Amniotic stem cell (primary cell): ENCODE results near the gene SDF4.

Experiments used
- DNase-seq: peaks from one replicate; lab custom pipeline; 2025; lab: John Stamatoyannopoulos, UW

Gene SDF4

DNA sequence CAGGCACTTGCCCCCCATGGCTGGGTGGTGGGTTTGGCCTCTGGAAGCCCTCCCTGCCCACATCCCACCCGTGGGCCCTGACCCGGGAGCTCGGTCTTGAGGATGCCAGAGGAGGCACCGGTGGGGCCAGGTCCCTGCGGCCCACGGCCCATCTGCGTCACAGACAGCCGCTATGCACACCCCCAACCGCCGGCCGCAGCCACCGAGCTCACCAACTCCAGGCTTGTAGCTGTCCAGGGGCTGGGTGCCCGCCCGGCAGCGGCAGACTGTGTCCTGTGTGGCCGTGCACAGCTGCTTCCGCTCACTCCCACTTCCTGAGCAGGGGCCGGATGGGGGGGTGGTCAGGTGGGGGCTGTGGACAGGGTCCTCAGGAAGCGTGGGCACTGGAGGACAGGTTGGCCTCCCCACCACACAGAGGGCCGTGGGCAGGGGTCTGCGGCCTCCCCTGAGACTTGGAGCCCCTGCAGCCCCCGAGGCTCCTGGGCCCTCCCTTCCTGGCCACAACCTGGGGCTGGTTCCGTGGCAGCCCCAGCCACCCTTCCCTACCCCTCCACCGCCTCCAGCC is 18.9 kb downstream of the SDF4 start:
- DNase-seq: no peak

DNA sequence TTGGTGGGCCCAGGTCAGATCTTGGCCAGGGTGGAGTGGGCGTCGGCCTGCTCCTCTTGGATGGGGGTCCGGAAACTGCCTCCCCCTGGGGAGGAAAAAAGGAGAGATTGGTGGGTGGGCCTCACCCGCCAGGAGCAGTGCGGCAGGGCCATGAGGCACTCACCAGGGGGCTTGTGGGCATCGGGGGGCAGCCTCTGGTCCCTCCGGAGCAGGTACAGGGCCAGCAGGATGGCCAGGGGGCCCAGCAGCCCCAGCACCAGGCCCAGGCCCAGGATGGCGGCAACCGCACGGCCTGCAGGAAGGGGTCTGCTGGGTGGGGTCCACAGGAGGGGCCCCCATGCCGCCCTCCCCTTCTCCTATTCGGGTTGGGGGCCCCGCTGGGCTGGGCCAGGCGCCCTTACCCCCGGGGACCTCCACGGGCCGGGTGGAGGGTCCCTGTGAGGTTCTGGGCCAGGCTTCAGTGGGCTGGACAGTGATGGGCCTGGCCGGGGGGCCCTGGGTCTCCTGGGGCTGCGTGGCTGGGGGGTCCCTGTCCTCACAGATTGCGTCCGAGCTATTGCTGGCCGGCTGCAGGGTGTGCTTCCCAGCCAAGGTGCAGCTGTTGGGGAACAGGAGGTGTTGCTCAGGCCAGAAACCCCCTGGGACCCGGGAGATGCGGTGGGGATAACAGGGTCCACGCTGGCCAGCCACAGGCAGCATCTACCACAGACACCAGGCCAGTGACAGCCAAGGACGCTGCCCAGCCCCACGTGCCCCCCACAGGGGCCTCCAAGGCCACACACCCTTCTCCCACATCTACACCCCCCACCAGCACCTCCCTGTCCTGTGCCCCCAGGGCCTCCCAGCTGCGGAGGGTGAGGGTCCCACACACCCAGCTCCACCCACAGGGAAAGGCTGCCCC is 20.0 kb downstream of the SDF4 start:
- DNase-seq: no peak

DNA sequence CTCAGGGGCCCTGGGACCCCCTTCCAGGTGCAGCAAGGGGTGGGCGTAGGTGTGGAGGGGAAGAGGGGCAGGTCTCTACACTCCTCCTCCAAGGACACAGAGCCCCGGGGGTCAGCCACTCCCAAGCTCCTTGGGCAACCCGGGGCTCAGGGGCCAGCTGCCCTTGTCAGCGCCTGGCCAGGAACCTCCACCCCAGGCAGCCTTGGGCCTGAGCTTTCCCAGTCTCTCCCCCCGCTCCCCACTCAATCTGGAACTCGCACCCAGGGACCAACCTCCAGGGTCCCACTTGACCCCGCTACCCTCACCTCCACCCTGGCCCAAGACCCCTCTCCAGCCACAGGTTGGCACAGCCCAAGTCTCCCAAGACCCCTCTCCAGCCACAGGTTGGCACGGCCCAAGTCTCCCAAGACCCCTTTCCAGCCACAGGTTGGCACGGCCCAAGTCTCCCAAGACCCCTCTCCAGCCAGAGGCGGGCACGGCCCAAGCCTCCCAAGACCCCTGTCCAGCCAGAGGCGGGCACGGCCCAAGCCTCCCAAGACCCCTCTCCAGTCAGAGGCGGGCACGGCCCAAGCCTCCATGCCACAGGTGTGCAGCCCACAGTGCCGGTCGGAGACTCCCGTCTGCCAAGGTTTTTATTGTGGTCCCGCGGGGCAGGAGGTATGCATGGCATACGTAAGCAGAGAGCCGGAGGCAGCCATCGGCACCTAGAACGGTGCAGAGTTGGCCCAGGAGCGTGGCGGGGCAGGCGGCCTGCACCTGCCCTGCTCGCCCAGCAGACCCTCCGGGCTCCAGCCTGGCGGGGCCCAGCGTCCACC is 20.9 kb downstream of the SDF4 start:
- DNase-seq: no peak

DNA sequence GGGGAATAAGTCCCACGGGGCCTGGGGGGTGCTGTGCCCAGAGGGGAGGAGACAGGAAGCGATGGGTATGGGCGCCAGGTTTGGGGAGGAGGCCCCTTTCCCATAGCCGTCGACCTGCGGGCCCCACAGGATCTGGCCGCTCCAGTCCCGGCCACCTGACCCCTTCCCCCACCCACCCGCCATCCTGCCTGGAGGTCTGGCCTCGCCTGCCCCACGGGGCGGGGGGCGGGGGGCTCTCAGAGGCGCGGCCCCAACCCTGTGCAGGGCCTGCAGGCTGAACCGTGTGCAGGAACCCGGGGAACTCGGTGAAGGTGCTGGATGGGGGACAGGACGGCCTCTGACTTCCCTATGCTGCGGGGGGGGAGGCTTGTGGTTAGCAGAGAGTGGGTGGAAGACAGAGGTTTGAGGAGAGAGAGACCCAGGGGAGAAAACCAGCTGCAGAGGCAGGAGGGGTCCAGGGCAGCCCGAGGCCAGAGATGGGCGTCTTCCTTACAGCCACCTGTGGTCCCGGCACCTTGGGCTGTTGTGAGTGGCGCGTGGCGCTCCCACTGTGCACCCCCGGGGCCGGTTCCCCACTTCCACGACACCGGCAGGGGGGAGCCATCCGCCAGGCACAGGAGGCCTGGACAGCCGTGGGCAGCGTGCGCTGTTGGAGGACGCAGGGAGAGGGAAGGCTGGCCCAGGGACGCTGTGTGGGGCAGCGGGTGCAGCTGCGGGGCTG is 22.9 kb downstream of the SDF4 start:
- DNase-seq: no peak

DNA sequence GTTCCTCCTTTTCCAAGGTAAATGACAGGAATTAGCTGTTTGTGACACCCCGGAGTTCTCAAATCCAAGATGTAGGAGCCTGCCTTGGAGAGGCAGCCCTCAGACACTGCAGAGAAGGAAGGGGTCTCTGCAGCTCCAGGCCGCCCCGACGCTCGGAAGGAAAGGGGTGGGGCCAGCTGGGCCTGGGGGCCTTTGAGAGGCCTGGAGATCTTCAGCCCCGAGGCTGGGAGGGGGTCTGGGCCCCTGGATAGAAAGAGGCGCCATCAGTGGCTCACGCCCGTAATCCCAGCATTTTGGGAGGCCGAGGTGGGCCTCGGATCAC is 24.3 kb downstream of the SDF4 start:
- no peak for DNase-seq

DNA sequence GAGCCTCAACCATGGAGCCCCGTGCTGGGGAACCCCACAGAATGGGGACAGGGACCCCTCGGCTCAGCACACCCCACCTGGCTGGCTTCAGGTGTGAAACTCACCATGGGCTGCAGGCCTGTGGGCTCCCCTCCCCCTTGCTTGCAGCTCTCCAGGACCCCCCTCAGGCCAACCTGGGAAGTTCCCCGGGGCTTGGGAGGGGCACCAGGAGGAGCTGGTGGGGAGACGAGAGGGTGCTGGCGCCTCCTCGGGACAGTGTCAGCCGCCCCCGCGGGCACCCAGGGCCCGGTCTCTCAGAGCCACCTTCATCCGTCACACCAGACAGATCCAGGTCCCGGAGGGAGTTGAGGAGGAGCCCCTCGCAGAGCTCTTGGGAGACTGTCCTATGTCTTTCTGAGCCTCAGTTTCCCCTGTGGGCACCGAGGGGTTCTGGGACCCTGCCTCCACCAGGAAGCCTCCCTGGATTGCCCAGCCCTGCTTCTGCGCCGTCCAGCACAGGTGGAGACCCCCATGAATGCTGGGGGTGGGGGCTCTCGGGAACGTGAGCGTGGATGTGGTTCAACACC is 24.8 kb downstream of the SDF4 start:
- DNase-seq: no peak

DNA sequence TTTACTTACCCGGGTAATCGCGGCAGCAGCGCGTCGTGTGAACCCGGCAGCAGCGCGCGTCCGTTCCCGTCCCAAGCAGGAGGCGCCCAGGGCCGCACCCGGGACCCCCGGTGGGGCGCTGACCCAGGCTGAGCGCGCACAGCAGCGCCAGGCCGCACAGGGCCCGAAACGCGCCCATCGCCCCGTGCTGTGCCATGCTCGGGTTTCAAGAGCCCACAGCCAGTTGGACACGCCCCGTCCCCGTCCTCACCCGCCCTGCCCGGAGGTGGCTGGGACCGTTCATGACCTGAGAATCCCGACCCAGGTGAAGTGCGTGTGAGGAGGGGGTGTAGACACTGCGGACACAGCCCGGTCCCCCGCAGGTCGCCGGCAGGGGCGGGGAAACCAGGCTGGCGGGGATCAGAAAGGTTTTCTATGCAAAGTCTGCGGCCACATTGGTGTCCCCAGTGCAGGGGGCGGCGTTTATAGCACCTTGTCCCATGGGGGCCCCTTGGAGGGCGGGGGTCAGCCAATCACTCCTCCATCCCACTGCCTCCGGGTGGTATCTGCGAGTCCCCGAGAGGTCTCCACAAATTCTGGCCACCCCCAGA is 25.3 kb downstream of the SDF4 start, which contains the start of gene TNFRSF18:
TNFRSF18 (minus strand) TSS at position 217 of the 590 bp plus-strand sequence; CDS start at position 196, 21 bp downstream.
- no peak for DNase-seq

DNA sequence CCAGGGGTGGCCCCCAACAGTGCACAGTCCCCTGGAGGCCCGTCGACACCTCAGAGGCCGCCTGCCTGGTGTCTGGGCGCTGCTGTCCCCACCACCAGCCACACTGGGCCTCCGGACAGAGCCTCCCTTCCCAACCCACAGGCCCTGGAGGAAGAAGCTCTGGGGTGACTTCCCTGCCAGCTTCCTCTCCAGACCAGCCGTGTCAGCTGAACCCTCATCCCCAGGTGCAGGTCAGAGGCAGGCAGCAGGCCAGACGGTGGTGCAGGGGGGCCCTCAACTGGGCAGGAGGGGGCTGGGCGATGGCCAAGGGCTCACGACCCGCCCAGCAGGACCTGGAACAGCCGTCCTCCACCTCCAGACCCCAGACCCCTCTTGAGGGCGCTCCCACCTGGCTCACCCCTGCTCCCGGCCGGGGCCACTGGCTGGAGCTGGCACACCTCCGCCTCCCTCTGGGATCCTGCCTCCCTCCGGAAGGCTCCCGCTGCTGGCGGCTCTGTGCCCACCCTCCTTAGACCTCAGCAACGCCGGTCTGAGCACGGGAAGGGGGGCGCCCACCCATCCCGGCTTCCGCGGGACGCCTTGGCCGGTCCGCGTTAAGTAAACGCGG is 25.9 kb downstream of the SDF4 start:
- DNase-seq: no peak

DNA sequence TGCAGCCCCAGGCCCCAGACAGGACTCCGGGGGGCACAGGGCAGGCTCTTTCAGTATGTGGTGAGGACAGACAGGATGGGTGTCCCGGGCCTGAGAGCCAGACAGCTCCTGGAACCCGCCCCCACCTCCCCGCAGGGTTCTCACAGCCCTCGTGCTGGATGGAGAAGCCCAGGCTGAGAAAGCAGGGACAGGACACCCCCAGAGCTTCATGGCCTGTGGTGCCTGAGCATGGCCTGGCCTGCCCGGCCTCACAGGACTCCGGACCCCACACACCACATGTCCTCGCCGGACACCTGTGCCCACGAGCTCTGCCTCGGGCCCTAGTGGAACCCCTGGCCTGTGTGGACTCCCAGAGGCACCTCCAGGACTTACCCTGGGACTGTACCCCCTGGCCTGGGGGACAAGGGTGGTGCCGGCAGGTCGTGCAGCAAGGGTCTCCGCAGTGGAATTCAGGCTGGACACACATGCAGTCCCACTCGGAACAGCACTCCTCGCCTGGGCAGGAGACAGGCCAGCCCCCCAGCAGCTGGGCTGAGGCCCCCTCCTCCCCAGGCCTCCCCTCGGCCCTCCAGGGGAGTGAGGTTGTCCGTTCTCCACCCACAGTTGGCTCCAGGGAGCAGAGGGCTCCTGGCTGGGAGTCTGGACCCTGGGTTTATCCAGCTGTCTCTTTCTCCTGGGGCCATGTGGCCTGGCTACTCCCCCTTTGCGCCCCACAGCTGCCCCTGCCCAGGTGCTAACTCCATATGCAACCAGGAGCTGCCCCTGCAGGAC is 26.6 kb downstream of the SDF4 start:
- DNase-seq: no peak

DNA sequence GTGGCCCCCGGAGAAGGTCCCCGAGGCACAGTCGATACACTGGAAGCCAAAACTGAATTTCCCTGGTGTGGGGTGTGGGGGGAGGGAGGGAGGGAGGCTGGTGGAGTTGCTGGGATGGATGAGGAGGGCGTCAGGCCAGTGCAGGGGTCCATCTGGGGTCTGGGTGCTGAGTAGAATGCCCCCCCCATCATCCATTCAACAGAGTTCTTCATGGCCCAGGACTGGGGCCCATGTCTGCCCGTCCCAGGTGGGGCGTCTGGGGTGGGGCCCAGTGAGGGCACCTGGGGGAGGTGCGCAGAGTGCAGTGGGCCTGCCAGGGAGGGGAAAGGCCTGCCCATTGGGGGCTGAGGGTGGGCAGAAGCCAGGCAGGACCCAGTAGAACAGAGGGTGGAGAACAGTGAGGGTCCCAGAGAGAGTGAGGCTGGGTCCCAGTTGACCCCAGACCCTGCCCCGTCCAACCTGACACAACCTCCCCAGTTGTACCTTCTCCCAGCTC is 27.3 kb downstream of the SDF4 start:
- no peak for DNase-seq

DNA sequence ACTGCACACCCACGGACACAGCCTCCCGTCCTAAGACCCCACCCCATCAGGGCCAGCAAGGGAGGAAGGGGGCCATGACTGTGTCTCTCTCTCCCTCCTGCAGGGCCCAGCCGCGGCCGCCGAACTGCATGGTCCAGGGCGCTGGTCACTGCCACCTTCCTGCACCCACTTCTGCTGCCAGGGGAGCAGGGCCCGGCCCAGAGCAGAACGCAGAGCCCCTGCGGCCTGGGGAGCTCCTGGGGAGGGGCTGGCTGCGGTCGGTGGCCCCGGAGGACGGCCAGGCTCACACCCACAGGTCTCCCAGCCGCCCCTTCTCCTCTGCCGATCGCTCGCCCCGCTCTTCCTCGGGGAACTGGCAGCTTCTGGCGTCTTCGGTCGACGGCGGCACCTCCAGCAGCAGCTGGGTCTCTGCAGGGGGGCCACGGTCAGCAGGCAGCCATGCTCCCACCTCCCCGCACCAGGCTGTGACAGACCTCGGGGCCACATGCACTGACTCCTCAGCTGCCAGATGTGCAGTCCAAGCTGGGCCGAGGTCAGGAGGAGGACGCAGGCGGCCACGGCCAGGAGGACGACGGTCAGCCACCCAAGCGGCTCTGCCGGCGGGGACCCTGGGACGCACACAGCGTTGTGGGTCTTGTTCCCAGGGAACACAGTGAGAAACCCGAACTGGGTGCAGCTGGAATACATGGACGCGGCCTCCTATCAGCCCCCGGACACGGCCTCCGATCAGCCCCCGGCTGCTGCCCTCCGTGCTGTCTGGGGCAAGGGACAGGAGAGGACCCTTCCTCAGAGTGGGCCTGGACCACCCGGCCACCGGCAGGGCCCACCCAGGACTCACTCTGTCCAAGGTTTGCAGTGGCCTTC is 28.0 kb downstream of the SDF4 start:
- no peak for DNase-seq

DNA sequence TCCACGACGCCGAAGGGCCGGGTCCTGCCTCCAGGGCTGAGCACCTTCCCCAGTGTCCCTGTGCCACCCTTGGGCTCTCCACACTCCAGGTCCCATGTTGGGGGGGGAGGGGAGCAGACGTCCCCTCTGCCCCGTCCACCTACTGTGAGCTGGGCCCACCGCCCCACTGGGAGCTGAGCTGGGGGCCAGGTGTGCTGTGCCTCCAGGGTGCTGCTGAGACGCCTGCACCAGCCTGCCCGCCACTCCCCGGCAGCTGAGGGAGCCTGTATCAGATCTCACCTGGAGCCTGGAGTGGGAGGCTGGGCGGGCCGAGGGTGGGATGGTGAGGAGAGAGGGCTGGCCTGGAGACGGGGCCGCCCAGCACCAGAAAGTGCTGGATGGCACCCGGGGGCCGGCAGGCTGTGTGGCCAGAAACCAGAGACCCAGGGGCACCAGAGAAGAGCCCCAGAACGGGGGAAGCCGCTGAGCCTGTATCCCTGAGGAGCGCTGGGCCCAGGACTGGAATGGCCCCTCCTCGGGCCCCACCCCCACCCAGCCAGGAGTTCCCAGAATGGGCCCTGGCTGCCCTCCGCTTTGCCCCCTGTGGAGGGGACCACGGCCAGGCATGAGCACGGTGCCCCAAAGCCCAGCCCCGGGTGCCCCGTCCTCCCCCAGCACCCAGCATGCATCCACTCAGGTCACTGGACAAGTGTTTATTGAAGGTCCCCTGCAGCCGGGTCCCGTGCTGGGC is 28.8 kb downstream of the SDF4 start:
- no peak for DNase-seq

DNA sequence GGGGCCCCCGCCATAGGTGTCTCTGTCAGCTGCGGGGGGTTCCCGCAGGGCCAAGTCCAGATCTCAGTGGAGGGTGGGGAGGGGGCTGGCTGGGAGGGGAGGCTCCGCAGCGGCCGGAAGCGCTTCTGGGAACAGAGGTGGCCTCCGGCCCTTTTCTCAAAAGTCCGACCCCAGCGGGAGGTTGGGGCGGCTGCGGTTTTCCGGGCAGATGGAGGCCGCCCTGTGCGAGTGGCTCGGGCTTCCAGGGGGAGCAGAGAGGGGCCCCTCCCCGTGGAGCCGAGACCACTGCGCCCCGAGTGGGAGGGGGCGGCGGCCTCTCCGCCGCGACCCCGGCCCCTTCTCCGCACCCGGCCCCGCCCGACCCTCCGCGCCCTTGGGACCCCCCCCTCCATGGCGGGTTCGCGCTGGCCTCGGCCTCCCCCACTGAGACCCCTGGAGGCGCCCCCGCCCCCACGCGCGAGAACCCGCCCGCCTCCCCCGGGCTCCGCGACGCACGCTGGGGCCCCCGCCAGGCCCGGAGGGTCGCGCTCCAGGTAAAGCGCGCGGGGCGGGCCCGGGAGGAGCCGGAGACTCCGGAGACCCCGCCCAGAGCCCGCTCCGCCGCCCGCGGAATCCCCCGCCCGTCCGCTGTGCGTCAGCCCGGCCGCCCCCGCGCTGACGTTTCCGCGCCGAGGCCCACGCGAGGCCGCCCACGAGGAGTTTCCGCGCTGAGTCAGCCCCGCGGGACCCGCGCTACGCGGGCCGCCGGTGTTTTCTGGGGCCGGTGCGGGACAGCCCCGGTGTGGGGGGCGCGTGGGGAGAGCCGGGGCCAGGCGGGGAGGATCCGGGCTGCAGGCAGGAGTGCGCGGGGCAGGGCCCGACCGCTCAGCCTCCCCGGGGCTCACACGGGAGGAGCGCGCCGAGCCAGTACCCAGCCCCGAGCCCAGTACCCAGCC is 30.7 kb downstream of the SDF4 start:
- DNase-seq: peak; percentile 8

DNA sequence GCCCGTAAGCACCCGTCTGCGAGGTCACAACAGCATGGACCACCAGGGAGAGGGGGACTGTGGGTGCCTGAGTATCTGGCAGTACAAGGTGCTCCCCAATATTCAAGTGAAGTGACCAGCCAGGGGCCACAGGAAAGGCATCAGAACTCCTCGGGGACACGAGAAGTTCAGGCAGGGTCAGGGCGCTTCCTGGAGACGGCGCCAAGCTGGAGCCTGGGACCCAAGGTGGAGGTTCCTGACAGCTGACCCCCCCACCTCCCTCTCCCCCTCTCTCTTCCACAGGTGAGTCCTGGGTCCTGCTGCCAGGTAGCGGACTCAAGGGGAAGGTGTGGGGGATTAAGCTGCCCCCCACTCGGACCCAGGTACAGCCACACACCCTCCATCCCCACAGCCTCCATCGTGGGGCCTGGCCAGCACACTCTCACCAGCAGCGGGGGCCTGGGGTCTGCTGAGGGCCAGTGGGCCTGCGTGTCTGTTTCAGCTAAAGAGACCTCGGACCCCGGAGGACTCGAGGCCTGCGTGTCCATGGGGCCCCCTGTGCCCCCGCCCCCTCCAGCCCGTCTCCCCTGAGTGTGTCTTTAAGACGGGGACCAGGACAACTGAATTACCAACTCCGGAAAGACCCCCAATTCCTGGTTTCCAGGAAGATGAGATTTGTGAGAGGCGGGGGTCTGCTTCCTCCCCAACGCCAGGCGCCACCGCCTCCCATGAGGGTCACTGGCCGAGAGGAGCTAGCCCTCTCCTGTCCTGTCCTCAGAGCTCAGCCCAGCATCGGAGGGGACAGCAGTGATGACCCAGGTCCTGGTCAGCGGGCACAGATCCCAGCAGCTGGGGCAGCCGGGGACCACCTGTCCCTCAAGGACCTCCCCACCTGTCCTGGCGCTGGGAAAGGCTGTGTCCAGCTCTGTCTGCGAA is 31.6 kb downstream of the SDF4 start:
- no peak for DNase-seq

DNA sequence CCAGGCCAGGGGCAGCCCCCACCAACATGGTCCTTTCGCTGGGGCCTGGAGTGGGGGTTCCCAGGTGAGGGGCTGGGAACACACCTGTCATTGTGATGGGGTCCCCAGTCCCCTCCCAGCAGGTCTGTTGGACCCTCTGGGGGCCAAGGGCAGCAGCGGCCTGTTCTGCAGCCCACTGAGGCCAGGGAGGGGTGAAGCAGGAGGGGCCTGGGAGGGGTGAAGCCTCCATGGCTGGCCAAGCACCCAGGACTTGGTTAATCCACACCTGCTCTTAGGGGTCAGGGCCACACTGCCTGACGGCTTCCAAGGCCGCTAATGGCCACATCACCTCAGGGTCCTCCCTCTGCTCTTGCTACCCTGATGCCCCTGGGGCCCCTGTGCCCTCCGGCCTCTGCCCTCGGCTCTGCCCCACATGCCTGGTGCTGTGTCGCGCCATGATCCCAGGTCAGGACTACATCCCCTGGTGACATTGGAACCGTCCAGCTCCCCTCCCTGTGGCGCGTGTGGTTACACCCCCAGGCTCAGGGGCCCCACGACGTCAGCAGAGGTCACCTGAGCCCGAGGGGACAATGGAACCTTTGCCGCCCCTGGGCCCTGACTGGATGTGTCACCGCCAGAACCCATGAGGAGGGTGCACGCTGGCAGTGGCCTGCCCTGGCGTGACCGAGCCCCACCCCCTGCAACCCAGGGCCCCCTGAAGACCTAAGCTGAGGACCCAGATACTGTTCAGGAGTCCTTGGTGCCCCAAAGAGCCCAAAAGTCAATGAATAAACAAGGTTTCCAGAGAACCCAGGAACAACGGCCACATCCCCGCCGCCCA is 32.5 kb downstream of the SDF4 start:
- no peak for DNase-seq
